H1 (cell line): ENCODE measurements around the gene CFAP65. TPM values are rescaled to one million over a fixed set of nuclear protein-coding genes. Genes with fewer than 3 reads are reported as not detected.
A peak's percentile ranks its signal among the peaks of the same experiment; 100 is the strongest.

Source experiments
- CTCF ChIA-PET: fragments of 300-600 bp; sonication (Branson Sonifier 250); formaldehyde crosslinking; loops from one replicate; lab custom pipeline; 2021; ENCODE audit not compliant: partially characterized antibody; lab: Charles Lee
- POLR2A ChIA-PET: fragments of 300-600 bp; sonication (Branson Sonifier 250); formaldehyde crosslinking; loops from one replicate; lab custom pipeline; 2021; ENCODE audit warnings: inconsistent platforms; ENCODE audit not compliant: partially characterized antibody; lab: Charles Lee
- DNase-seq, 2 experiments: peaks; one replicate each; pipeline versions ENCODE4 v3.0.0 to v3.0.0-alpha.2; 2010 to 2022; ENCODE audit warnings: low spot score in 2 of 2, low read depth in 1 of 2, mixed read lengths in 1 of 2
- FAIRE-seq: peaks from 2 replicates; lab custom pipeline; 2011; peaks lifted over from hg19 to GRCh38; lab: Jason Lieb, UNC
- H2AFZ ChIP-seq: 2 replicates; pipeline ENCODE4 v1.8.1; 2012; ENCODE audit warnings: low read length, inconsistent platforms
- H2AK5ac ChIP-seq: 2 replicates; pipeline ENCODE4 v1.6.1; 2013; ENCODE audit warnings: low read depth, low read length
- H2BK120ac ChIP-seq: replicated peaks from 2 replicates; pipeline ENCODE3; 2013; ENCODE audit warnings: low read depth, low read length, inconsistent platforms
- H2BK12ac ChIP-seq: 2 replicates; pipeline ENCODE4 v1.6.1; 2013; ENCODE audit warnings: low read depth, low read length
- H2BK15ac ChIP-seq: 2 replicates; pipeline ENCODE4 v1.6.1; 2013; ENCODE audit warnings: low read length
- H2BK20ac ChIP-seq: 2 replicates; pipeline ENCODE4 v1.6.1; 2013; ENCODE audit warnings: low read length
- H2BK5ac ChIP-seq: 2 replicates; pipeline ENCODE4 v1.6.1; 2013; ENCODE audit warnings: low read depth, low read length
- H3K14ac ChIP-seq: 2 replicates; pipeline ENCODE4 v1.6.1; 2013; ENCODE audit warnings: inconsistent platforms; ENCODE audit not compliant: insufficient read length
- H3K18ac ChIP-seq: 2 replicates; pipeline ENCODE4 v1.6.1; 2013; ENCODE audit warnings: low read length; ENCODE audit errors: extremely low read depth
- H3K23ac ChIP-seq: 2 replicates; pipeline ENCODE4 v1.6.1; 2013; ENCODE audit warnings: inconsistent platforms; ENCODE audit not compliant: insufficient read length
- H3K23me2 ChIP-seq: 2 replicates; pipeline ENCODE4 v1.6.1; 2013; ENCODE audit warnings: low read depth, low read length
- H3K27ac ChIP-seq: 2 replicates; pipeline ENCODE4 v1.6.1; 2011; ENCODE audit warnings: low read depth, low read length, inconsistent platforms
- H3K27me3 ChIP-seq, 4 experiments: replicated peaks in 1 of 4; 1 replicate in 1 of 4; 2 replicates in 3 of 4; pipeline versions ENCODE4 v1.6.1 to v1.8.1; 2011 to 2013; ENCODE audit warnings: low read length in 3 of 4, mild to moderate bottlenecking in 3 of 4, inconsistent platforms in 2 of 4, mixed read lengths in 2 of 4, moderate library complexity in 1 of 4; ENCODE audit not compliant: control insufficient read depth in 3 of 4, insufficient read depth in 3 of 4; ENCODE audit errors: extremely low read depth in 1 of 4
- H3K36me3 ChIP-seq, 4 experiments: 2 replicates each; pipeline versions ENCODE4 v1.6.1 to v1.8.1; 2011 to 2013; ENCODE audit warnings: mild to moderate bottlenecking in 4 of 4, low read length in 3 of 4, moderate library complexity in 2 of 4, control low read depth in 1 of 4, inconsistent platforms in 1 of 4; ENCODE audit not compliant: insufficient read depth in 4 of 4, control insufficient read depth in 2 of 4
- H3K4ac ChIP-seq: replicated peaks from 2 replicates; pipeline ENCODE3; 2013; ENCODE audit warnings: low read length, low read depth, mixed read lengths, inconsistent platforms; ENCODE audit not compliant: insufficient read length
- H3K4me1 ChIP-seq, 4 experiments: replicated peaks in 1 of 4; 1 replicate in 1 of 4; 2 replicates in 3 of 4; pipeline versions ENCODE4 v1.6.1 to v1.8.1; 2011 to 2013; ENCODE audit warnings: low read length in 3 of 4, inconsistent platforms in 2 of 4, mixed read lengths in 1 of 4; ENCODE audit not compliant: insufficient read depth in 4 of 4, control insufficient read depth in 3 of 4
- H3K4me2 ChIP-seq, 2 experiments: 2 replicates each; pipeline versions ENCODE4 v1.6.1 to v1.8.1; 2011 to 2013; ENCODE audit warnings: low read depth in 2 of 2, low read length in 2 of 2, control low read depth in 1 of 2, inconsistent platforms in 1 of 2, mild to moderate bottlenecking in 1 of 2; ENCODE audit not compliant: insufficient read depth in 1 of 2
- H3K4me3 ChIP-seq, 4 experiments: fragments of 200-600, 300-600 bp in 1 of 4; sonication (generic), shearing (Covaris generic), sonication (Bioruptor Twin) in 1 of 4; 2 replicates each; pipeline versions ENCODE4 v1.5.1 to v1.8.1; 2011 to 2016; ENCODE audit warnings: low read length in 4 of 4, low read depth in 3 of 4, control low read depth in 2 of 4, inconsistent platforms in 2 of 4, mild to moderate bottlenecking in 2 of 4, mixed read lengths in 1 of 4, moderate library complexity in 1 of 4; ENCODE audit not compliant: insufficient read depth in 2 of 4; ENCODE audit errors: extremely low read depth in 1 of 4
- H3K56ac ChIP-seq: replicated peaks from 2 replicates; pipeline ENCODE3; 2013; ENCODE audit warnings: low read depth, mild to moderate bottlenecking, mixed read lengths, low read length, inconsistent platforms; ENCODE audit not compliant: insufficient read length
- H3K79me1 ChIP-seq: 2 replicates; pipeline ENCODE4 v1.6.1; 2013; ENCODE audit warnings: low read depth, low read length, control low read depth
- H3K79me2 ChIP-seq, 2 experiments: 2 replicates each; pipeline versions ENCODE4 v1.6.1 to v1.8.1; 2012 to 2013; ENCODE audit warnings: low read length in 2 of 2, mild to moderate bottlenecking in 2 of 2, inconsistent platforms in 1 of 2; ENCODE audit not compliant: insufficient read depth in 2 of 2, control insufficient read depth in 1 of 2
- H3K9ac ChIP-seq, 4 experiments: replicated peaks in 1 of 4; 1 replicate in 1 of 4; 2 replicates in 3 of 4; pipeline versions ENCODE4 v1.6.1 to v1.8.1; 2011 to 2013; ENCODE audit warnings: low read depth in 3 of 4, low read length in 3 of 4, control low read depth in 2 of 4, mild to moderate bottlenecking in 2 of 4, moderate library complexity in 2 of 4, inconsistent platforms in 1 of 4; ENCODE audit errors: extremely low read depth in 1 of 4
- H3K9me3 ChIP-seq, 2 experiments: 2 replicates each; pipeline versions ENCODE4 v1.6.1 to v1.8.1; 2012 to 2013; ENCODE audit warnings: mild to moderate bottlenecking in 2 of 2, moderate library complexity in 2 of 2, control low read depth in 1 of 2, inconsistent platforms in 1 of 2, low read depth in 1 of 2, low read length in 1 of 2, mixed read lengths in 1 of 2; ENCODE audit not compliant: insufficient read depth in 2 of 2
- H4K20me1 ChIP-seq, 2 experiments: replicated peaks in 1 of 2; 2 replicates each; pipeline versions ENCODE3 to v1.8.1; 2011 to 2013; ENCODE audit warnings: inconsistent platforms in 2 of 2, low read length in 2 of 2, mild to moderate bottlenecking in 1 of 2; ENCODE audit not compliant: insufficient read depth in 2 of 2, control insufficient read depth in 1 of 2
- H4K5ac ChIP-seq: 2 replicates; pipeline ENCODE4 v1.6.1; 2013; ENCODE audit warnings: low read length, low read depth, mixed read lengths, inconsistent platforms; ENCODE audit not compliant: insufficient read length
- H4K8ac ChIP-seq: 2 replicates; pipeline ENCODE4 v1.8.0; 2013; ENCODE audit warnings: mild to moderate bottlenecking, moderate library complexity, low read length, inconsistent platforms; ENCODE audit not compliant: insufficient read depth; ENCODE audit errors: extremely low read depth
- H4K91ac ChIP-seq: replicated peaks from 2 replicates; pipeline ENCODE3; 2013; ENCODE audit warnings: low read length, mixed read lengths, inconsistent platforms; ENCODE audit not compliant: insufficient read length
- EZH2 ChIP-seq: fragments of 200-600 bp; sonication (generic); IDR thresholded peaks from 2 replicates; pipeline ENCODE4 v1.7.1; 2012; ENCODE audit warnings: low read depth, mild to moderate bottlenecking, moderate library complexity, low read length, inconsistent platforms; ENCODE audit not compliant: severe bottlenecking
- PHF8 ChIP-seq: fragments of 200-600 bp; sonication (generic); conservative IDR thresholded peaks from 2 replicates; pipeline ENCODE4 v1.7.1; 2012; ENCODE audit warnings: low read depth, mild to moderate bottlenecking, inconsistent platforms, low read length, moderate library complexity
- RAD21 ChIP-seq, 2 experiments: IDR thresholded peaks in 1 of 2; conservative IDR thresholded peaks in 1 of 2; 2 replicates each; pipeline ENCODE4 v1.6.1; 2011; ENCODE audit warnings: low read depth in 2 of 2, low read length in 2 of 2, improper control_type of control experiment in 1 of 2, inconsistent platforms in 1 of 2, mild to moderate bottlenecking in 1 of 2, moderate library complexity in 1 of 2
- RNF2 ChIP-seq: fragments of 200-900, 300-1000 bp; sonication (generic); IDR thresholded peaks from 2 replicates; pipeline ENCODE4 v1.7.1; 2016; ENCODE audit warnings: borderline replicate concordance, low read depth, mild to moderate bottlenecking, antibody characterized with exemption, low read length; ENCODE audit not compliant: poor library complexity, severe bottlenecking; ENCODE audit errors: missing control alignments
- SUZ12 ChIP-seq: fragments of 200-600 bp; sonication (generic); IDR thresholded peaks from 2 replicates; pipeline ENCODE4 v1.6.1; 2012; ENCODE audit warnings: mild to moderate bottlenecking, inconsistent platforms, low read length, moderate library complexity, mixed read lengths
- WGBS, 2 experiments: shearing (Covaris generic) in 1 of 2; methylation state at CpG; one replicate each; pipeline versions ENCODE4 v1.1.6 to v1.1.7; 2013 to 2015; ENCODE audit warnings: low lambda C conversion rate in 2 of 2, mixed read lengths in 2 of 2, inconsistent platforms in 1 of 2, low coverage in 1 of 2, missing lambda C conversion rate in 1 of 2; ENCODE audit not compliant: insufficient replicate concordance in 2 of 2, insufficient coverage in 1 of 2, insufficient read length in 1 of 2; ENCODE audit errors: extremely low coverage in 1 of 2, missing lambda C conversion rate in 1 of 2; 5-methylcytosine and 5-hydroxymethylcytosine counted together
- polyA plus RNA-seq, 7 experiments: library from polyadenylated mRNA; depleted of rRNA in 3 of 7; stranded (reverse) in 5 of 7; unstranded in 2 of 7; fragments of >200 nt in 5 of 7; fragments of 200-250 nt in 2 of 7; gene quantifications; 1 replicate in 5 of 7; 2 replicates in 1 of 7; 4 replicates in 1 of 7; pipeline versions ENCODE4 v1.2.1 to v1.2.3, GENCODE V29; 2011 to 2013; ENCODE audit warnings: missing spikeins in 2 of 7, mixed read lengths in 2 of 7
- total RNA-seq: library from RNA; stranded (reverse); fragmentation: NEBNext Ultra II Directional; extraction: Animal tissue kit (Norgen Biotek cat#: 25700); gene quantifications from 2 replicates; pipeline ENCODE4 v1.2.1, GENCODE V29; 2021
- TF ChIP-seq, protein P1 (sequence below): IDR thresholded peaks from 2 replicates; pipeline ENCODE4 v1.6.1; 2012; ENCODE audit warnings: inconsistent platforms

Gene CFAP65
- total and polyA plus RNA-seq, 2 of the 8 experiments (the other 6 are each of a cell fraction or from before 2014, with no cell fraction given), result 0.19 to 0.45 TPM

DNA sequence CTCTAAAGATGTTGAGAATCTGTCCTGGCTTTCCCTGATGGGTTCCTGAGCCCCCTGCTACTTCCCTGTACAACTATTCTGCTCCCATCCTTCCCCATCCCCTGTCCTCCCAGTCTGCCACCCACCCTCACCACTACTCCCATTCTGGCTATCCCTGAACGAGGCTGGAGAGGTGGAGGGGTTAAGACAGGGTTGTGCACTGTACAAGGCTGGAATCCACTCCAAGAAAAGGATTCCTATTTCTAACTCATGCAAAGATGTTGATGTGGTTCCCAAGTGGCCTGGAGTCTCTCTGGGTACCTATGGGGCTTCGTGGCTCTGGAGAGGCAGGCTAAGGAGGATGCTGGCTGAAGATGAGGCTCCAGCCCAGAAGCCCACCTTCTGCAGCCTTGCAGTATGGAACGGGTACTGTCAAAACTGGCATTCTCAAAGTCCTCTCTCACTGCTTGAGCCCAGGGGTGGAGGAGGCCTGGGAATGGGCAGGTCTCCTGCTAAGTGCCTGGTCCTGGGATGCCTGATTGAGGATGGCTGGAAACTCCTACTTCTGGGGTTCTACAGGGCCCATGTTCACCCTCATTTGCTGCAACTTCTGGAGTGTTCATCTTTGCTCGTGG is 55.1 kb downstream of the CFAP65 start:
- CTCF ChIA-PET, result interaction anchor here (0.6 to 19.5 kb wide), 6 partner anchors 7 to 1230 kb away, joined by 3 to 284 read pairs (median 6); partner anchors contain the start of gene FEV
- WGBS, 2 experiments, result 39% methylated on average over 4 of the region's 4 CpGs; no CpG with 5 or more reads in 1 of the 2 experiments

More for the DNA sequence above, 55.1 kb downstream of the CFAP65 start:
- Histone ChIP-seq H3K23me2 (peaks cover 3% of the 10 kb centered on the region; the same call in 1 of the 2 replicates), H3K4me1 (peaks cover 0 to 21% (median 17%) of the 10 kb centered on the region in 4 experiments; a peak in 5 of 7 replicates), H4K91ac (no peak overlapping the region), H2BK15ac (no peak overlapping the region), H3K9ac (no peak overlapping the region), H3K79me1 (no peaks in the 10 kb centered on the region), H2AK5ac (no peak overlapping the region), H3K27ac (no peak overlapping the region), H2BK120ac (no peak overlapping the region), H3K23ac (no peak overlapping the region), H2BK12ac (no peak overlapping the region), H2BK20ac (no peak overlapping the region), H3K14ac (no peak overlapping the region), H4K8ac (no peak overlapping the region), H3K56ac (no peak overlapping the region), H4K20me1 (peaks cover 18 to 41% of the 10 kb centered on the region in 2 experiments), H3K18ac (no peak overlapping the region), H3K79me2 (no peaks in the 10 kb centered on the region), H3K9me3 (no peaks in the 10 kb centered on the region), H4K5ac (no peak overlapping the region), H3K4me3 (no peak overlapping the region), H3K4me2 (peak overlapping the region in 1 of 2 experiments; percentile 46; a peak in 1 of 4 replicates), H2AFZ (no peak overlapping the region), H2BK5ac (no peak overlapping the region), H3K4ac (no peak overlapping the region), H3K27me3 (peaks cover 97 to 100% (median 99%) of the 10 kb centered on the region in 4 experiments), H3K36me3 (peaks cover 0 to 7% (median 0%) of the 10 kb centered on the region in 4 experiments; a peak in 1 of 8 replicates)
- no peak for DNase-seq
- FAIRE-seq, result no peak
- POLR2A ChIA-PET, result no interaction called here
- TF ChIP-seq, protein P1, sequence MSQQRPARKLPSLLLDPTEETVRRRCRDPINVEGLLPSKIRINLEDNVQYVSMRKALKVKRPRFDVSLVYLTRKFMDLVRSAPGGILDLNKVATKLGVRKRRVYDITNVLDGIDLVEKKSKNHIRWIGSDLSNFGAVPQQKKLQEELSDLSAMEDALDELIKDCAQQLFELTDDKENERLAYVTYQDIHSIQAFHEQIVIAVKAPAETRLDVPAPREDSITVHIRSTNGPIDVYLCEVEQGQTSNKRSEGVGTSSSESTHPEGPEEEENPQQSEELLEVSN, result no peak
- no peak for TF ChIP-seq RAD21 (IDR thresholded peaks at IDR 0.05 in 1 of 2, conservative IDR thresholded peaks at IDR 0.05 in 1 of 2; ENCODE audit: low read depth in 2 of 2, low read length in 2 of 2)
- TF ChIP-seq RNF2, result peak; percentile 60
- peak; percentile 57 for TF ChIP-seq EZH2
- TF ChIP-seq SUZ12, result peak; percentile 71
- no peak for TF ChIP-seq PHF8
